Prostate gland (tissue), 2 donors: ENCODE measurements around the gene DEFB113.

Experiments used
- POLR2AphosphoS5 ChIP-seq: sonication (generic); formaldehyde crosslinking; IDR thresholded peaks from one replicate; pipeline ENCODE4 v1.6.1; 2017; ENCODE audit warnings: antibody characterized with exemption
- TF ChIP-seq, protein P1 (sequence below), 4 experiments: fragments of 200-600 bp in 2 of 4; fragments of 450-650 bp in 2 of 4; sonication (generic) in 2 of 4; IDR thresholded peaks; 1 replicate in 3 of 4; 2 replicates in 1 of 4; pipeline ENCODE4 v1.5.1; 2016 to 2019; ENCODE audit warnings: antibody characterized with exemption in 4 of 4, mild to moderate bottlenecking in 2 of 4, moderate library complexity in 2 of 4

DNA sequence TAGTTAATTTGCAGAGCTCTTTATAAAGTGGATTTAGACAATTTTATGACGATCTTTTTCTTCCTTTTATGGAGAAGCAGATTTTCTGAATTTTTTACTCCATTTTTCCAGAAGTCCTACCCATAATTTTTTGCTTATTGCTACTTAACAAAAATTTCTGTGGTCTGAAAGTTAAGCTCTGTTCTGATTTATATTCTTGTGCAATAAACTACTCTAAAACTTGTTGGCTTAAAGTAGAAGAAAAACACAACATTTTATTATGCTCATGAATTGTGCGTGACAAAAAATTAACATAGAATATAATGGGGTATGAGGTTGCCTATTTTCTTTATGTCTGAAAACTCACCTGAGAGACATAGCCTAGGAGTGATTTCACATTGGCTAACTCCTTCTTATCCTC, 2.6 kb downstream of the DEFB113 start:
- TF ChIP-seq, protein P1, sequence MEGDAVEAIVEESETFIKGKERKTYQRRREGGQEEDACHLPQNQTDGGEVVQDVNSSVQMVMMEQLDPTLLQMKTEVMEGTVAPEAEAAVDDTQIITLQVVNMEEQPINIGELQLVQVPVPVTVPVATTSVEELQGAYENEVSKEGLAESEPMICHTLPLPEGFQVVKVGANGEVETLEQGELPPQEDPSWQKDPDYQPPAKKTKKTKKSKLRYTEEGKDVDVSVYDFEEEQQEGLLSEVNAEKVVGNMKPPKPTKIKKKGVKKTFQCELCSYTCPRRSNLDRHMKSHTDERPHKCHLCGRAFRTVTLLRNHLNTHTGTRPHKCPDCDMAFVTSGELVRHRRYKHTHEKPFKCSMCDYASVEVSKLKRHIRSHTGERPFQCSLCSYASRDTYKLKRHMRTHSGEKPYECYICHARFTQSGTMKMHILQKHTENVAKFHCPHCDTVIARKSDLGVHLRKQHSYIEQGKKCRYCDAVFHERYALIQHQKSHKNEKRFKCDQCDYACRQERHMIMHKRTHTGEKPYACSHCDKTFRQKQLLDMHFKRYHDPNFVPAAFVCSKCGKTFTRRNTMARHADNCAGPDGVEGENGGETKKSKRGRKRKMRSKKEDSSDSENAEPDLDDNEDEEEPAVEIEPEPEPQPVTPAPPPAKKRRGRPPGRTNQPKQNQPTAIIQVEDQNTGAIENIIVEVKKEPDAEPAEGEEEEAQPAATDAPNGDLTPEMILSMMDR (IDR thresholded peaks at IDR 0.05): no peak
- TF ChIP-seq POLR2AphosphoS5: no peak
